Measurements from ENCODE around the gene SKIL.

DNA sequence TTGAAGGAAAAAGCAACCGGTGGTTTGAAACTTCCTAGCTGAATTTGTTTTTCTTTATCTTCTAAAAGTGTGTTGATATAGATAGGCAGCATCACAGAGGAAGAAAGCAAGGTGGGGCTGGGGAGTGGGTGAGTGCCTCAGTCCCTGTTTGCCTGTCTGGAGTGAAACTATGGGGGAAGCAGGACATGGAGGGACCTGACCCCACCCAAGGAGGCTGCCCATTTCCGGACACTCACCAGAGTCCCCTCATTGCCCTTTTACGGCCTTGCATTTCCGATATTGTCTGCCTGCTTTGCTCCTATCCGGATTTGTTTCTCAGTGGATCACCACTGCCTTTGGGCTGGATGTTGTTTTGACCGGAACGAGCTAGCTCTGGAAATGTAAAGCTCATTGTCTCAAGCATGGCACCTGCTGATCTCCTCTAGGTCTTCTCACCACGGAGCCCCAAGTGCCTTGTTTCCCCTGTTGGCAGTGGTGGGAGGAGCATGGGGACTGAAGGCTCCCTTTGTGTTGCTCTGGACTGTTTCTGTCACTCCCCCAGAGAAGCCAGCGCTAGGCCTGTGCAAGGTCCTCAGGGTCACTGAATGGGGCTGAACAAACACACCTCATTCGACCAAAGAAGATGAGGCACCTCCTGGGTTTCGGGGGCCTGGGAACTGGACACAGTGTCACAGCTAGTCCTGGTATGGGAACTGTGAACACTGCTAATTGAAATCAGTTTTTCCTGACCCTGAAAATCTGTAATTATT is 68.2 kb downstream of the SKIL start:
- TF ChIP-seq EZH2 (IDR thresholded peaks at IDR 0.05; ENCODE audit: low read length, unreplicated experiment): no peak
- no peak for TF ChIP-seq CTCF (conservative IDR thresholded peaks at IDR 0.05; ENCODE audit: low read depth, low read length)

All from PC-3 (cell line).